Mesendoderm (in vitro differentiated cells): ENCODE data around the gene UNC13A.

Experiments
- DNase-seq: peaks from one replicate; pipeline ENCODE4 v3.0.0; 2013
- H2AK5ac ChIP-seq: 2 replicates; pipeline ENCODE4 v1.6.1; 2013; ENCODE audit warnings: low read length, inconsistent platforms
- H2BK120ac ChIP-seq: 2 replicates; pipeline ENCODE4 v1.6.1; 2013; ENCODE audit warnings: low read depth, mild to moderate bottlenecking, low read length, moderate library complexity, mixed read lengths
- H2BK15ac ChIP-seq: replicated peaks from 2 replicates; pipeline ENCODE4 v1.6.1; 2013; ENCODE audit warnings: low read depth, mild to moderate bottlenecking, moderate library complexity
- H2BK5ac ChIP-seq: 2 replicates; pipeline ENCODE4 v1.6.1; 2013; ENCODE audit warnings: low read length, inconsistent platforms
- H3K18ac ChIP-seq: 2 replicates; pipeline ENCODE4 v1.6.1; 2013; ENCODE audit warnings: mild to moderate bottlenecking, low read length, mixed read lengths
- H3K23ac ChIP-seq: one replicate; pipeline ENCODE4 v1.6.1; 2013; ENCODE audit warnings: low read length
- H3K27ac ChIP-seq: 2 replicates; pipeline ENCODE4 v1.5.1; 2013; ENCODE audit warnings: low read depth, mild to moderate bottlenecking, inconsistent platforms, low read length, moderate library complexity
- H3K27me3 ChIP-seq: 2 replicates; pipeline ENCODE4 v1.6.1; 2013; ENCODE audit warnings: low read length, control low read depth, mild to moderate bottlenecking, inconsistent platforms; ENCODE audit not compliant: insufficient read depth, poor library complexity
- H3K36me3 ChIP-seq: 2 replicates; pipeline ENCODE4 v1.6.1; 2013; ENCODE audit warnings: low read length, inconsistent platforms; ENCODE audit not compliant: control insufficient read depth, insufficient read depth
- H3K4ac ChIP-seq: one replicate; pipeline ENCODE4 v1.6.1; 2013; ENCODE audit warnings: low read depth, mild to moderate bottlenecking, low read length, moderate library complexity
- H3K4me1 ChIP-seq: 2 replicates; pipeline ENCODE4 v1.6.1; 2013; ENCODE audit warnings: low read depth, low read length, inconsistent platforms; ENCODE audit not compliant: control insufficient read depth
- H3K4me2 ChIP-seq: 2 replicates; pipeline ENCODE4 v1.6.1; 2013; ENCODE audit warnings: low read length
- H3K4me3 ChIP-seq: 2 replicates; pipeline ENCODE4 v1.5.1; 2013; ENCODE audit warnings: mild to moderate bottlenecking, low read length
- H3K56ac ChIP-seq: one replicate; pipeline ENCODE4 v1.6.1; 2013; ENCODE audit warnings: low read length
- H3K79me1 ChIP-seq: 2 replicates; pipeline ENCODE4 v1.6.1; 2013; ENCODE audit warnings: low read length, inconsistent platforms
- H3K79me2 ChIP-seq: 2 replicates; pipeline ENCODE4 v1.6.1; 2013; ENCODE audit warnings: mild to moderate bottlenecking, low read length; ENCODE audit not compliant: control insufficient read depth, insufficient read depth
- H3K9ac ChIP-seq: 2 replicates; pipeline ENCODE4 v1.6.1; 2013; ENCODE audit warnings: low read length, inconsistent platforms
- H4K5ac ChIP-seq: one replicate; pipeline ENCODE4 v1.6.1; 2013; ENCODE audit warnings: low read length
- H4K8ac ChIP-seq: one replicate; pipeline ENCODE4 v1.6.1; 2013; ENCODE audit warnings: low read depth, mild to moderate bottlenecking, control low read depth, low read length, moderate library complexity
- WGBS: extraction: QIAGEN DNeasy Blood & Tissue Kit; methylation state at CpG from one replicate; pipeline ENCODE4 v1.1.7; 2013; ENCODE audit warnings: low lambda C conversion rate, missing lambda C conversion rate; ENCODE audit not compliant: insufficient coverage; ENCODE audit errors: extremely low coverage; 5-methylcytosine and 5-hydroxymethylcytosine counted together

UNC13A gene

DNA sequence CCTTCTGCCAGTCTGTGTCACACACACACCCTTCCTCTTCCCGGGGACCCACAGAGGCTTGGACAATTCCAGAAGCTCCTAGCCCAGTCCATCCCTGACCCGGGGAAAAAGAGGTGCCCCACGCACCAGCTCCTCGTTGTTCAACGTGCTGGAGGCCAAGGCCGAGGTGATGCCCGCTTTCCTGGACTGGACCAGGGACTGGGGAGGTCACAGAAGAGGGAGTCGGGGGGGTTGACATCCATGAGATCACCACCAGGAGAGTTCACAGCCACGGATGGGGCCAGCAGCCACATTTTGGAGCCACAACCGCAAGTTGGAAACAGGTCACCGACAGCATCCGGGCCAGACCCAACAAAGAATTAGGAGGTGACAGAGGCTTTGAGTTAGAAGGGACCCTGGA, 39.4 kb downstream of the UNC13A start:
- H3K36me3 ChIP-seq = no peaks in the 10 kb centered on the region
- no peak for DNase-seq
- no peak overlapping the region for H3K27ac ChIP-seq
- no CpG with 5 or more reads among the region's 12 CpGs for WGBS
- no peak overlapping the region for H3K23ac ChIP-seq
- no peaks in the 10 kb centered on the region for H3K27me3 ChIP-seq
- H2BK5ac ChIP-seq = no peak overlapping the region
- no peak overlapping the region for H4K8ac ChIP-seq
- H3K9ac ChIP-seq = no peak overlapping the region
- H2AK5ac ChIP-seq = no peak overlapping the region
- no peak overlapping the region for H3K4ac ChIP-seq
- no peaks in the 10 kb centered on the region for H3K4me1 ChIP-seq
- no peaks in the 10 kb centered on the region for H3K79me2 ChIP-seq
- no peak overlapping the region for H3K4me2 ChIP-seq
- no peak overlapping the region for H3K18ac ChIP-seq
- H3K4me3 ChIP-seq = no peak overlapping the region
- H3K79me1 ChIP-seq = no peaks in the 10 kb centered on the region
- no peak overlapping the region for H4K5ac ChIP-seq
- H2BK120ac ChIP-seq = no peak overlapping the region
- no peak overlapping the region for H3K56ac ChIP-seq
- H2BK15ac ChIP-seq = no peak overlapping the region

DNA sequence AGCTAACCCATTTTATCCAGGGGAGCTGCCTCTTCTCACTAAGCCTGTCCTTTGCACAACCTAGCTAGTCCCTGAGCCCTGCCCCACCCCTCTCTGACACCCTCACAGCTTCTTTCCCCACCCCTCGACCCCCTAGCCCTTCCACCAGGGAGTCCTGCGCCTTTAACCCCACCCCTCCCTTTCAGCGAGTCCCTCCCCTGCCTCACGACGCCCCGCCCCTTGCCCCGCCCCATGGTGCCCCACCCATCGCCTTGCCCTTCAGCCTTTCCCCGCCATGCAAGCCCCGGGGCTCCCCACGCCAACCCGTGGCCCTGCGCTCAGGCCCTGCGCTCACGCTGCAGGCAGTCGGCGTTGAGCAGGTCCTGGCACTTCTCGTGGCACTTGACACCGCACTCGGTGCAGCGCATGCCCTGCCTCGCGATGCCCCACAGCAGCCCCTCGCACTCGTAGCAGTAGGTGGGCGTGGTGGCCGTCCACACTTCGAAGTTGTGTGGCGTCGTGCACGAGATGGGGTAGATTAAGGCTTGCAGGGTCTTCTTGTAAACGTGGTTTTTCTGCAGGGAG, 40.0 kb downstream of the UNC13A start:
- Histone ChIP-seq H2AK5ac (no peak overlapping the region), H3K23ac (no peak overlapping the region), H3K4me2 (no peak overlapping the region), H3K27me3 (no peaks in the 10 kb centered on the region), H3K18ac (no peak overlapping the region), H3K79me1 (no peaks in the 10 kb centered on the region), H3K27ac (no peak overlapping the region), H4K5ac (no peak overlapping the region), H3K4me3 (no peak overlapping the region), H2BK120ac (no peak overlapping the region), H2BK5ac (no peak overlapping the region), H4K8ac (no peak overlapping the region), H3K9ac (no peak overlapping the region), H3K4me1 (no peaks in the 10 kb centered on the region), H3K79me2 (no peaks in the 10 kb centered on the region), H3K36me3 (no peaks in the 10 kb centered on the region), H3K4ac (no peak overlapping the region), H3K56ac (no peak overlapping the region), H2BK15ac (no peak overlapping the region)
- no peak for DNase-seq
- no CpG with 5 or more reads among the region's 32 CpGs for WGBS

DNA sequence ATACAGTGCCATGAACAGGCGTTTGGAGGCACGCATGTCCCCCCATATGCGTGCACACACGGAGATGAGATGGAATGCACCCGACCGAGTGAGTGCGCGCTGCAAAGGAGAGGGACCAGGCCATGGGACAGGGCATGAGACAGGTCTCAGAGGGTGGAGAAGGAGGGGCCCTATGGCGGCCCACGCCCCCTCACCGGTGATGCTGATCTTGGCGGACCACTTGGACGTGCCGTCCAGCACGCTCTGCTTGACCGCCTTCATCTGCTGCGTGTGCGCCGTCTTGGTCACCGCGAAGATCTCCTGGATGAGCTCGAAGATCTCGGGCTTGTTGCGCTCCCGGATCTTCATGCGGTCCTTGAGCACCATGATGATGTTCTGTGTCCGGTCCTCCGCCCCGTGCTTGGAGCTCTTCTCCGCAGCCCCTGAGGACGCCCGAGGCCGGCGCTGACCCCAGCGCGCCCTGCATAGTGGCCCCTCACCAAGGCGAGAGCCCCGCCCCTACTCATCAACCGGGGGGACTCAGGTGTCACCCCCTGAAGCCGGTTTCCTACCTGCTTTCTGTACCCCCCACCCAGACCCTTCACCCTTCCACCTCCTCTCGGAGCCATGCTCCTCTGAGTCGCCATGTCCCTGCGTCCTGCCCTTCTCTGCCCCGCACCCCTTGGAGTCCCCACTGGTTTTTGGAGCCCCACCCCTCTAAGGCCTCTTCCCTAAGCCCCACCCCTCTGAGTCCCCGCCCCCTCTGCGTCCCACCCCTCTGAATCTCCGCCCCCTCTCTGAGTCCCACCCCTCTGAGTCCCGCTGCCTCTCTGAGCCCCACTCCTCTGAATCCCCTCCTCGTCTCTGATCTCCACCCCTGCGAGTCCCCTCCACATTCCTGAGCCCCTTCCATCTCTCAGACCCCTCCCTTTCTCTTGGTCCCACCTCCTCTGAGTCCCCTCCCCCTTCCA, 40.8 kb downstream of the UNC13A start:
- no peaks in the 10 kb centered on the region for H3K79me1 ChIP-seq
- no CpG with 5 or more reads among the region's 50 CpGs for WGBS
- no peak overlapping the region for H3K4ac ChIP-seq
- no peak overlapping the region for H2BK5ac ChIP-seq
- H2BK120ac ChIP-seq = no peak overlapping the region
- H4K8ac ChIP-seq = no peak overlapping the region
- DNase-seq = no peak
- no peak overlapping the region for H3K4me3 ChIP-seq
- H3K23ac ChIP-seq = no peak overlapping the region
- no peaks in the 10 kb centered on the region for H3K4me1 ChIP-seq
- no peak overlapping the region for H3K18ac ChIP-seq
- no peak overlapping the region for H3K27ac ChIP-seq
- H3K36me3 ChIP-seq = no peaks in the 10 kb centered on the region
- H2BK15ac ChIP-seq = no peak overlapping the region
- no peaks in the 10 kb centered on the region for H3K79me2 ChIP-seq
- no peak overlapping the region for H2AK5ac ChIP-seq
- H3K27me3 ChIP-seq = no peaks in the 10 kb centered on the region
- H3K9ac ChIP-seq = no peak overlapping the region
- no peak overlapping the region for H3K56ac ChIP-seq
- no peak overlapping the region for H4K5ac ChIP-seq
- H3K4me2 ChIP-seq = no peak overlapping the region

DNA sequence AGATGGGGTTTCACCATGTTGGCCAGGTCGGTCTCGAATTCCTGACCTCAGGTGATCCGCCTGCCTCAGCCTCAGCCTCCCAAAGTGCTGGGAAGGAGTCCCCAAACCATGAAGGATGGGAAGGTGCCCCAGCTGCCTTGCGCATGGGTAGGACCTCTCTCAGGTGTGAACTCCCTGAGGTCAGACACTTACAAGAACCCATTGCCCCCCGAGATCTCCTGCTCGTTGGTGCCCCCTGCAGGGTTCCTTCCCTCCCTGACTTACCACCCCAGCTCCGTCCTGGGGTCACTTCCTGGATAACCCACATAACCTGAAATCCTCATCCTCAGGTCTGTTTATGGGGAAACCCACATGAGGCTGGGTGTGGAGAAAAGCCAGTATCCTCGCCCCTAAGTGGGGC, 41.7 kb downstream of the UNC13A start:
- H3K79me2 ChIP-seq = no peaks in the 10 kb centered on the region
- no peak overlapping the region for H3K4me2 ChIP-seq
- H3K56ac ChIP-seq = no peak overlapping the region
- H3K36me3 ChIP-seq = no peaks in the 10 kb centered on the region
- no peak overlapping the region for H3K4ac ChIP-seq
- H3K4me3 ChIP-seq = no peak overlapping the region
- H4K8ac ChIP-seq = no peak overlapping the region
- no peak overlapping the region for H2BK15ac ChIP-seq
- no peaks in the 10 kb centered on the region for H3K79me1 ChIP-seq
- no peak overlapping the region for H2BK120ac ChIP-seq
- H2AK5ac ChIP-seq = no peak overlapping the region
- no peak overlapping the region for H3K23ac ChIP-seq
- H3K18ac ChIP-seq = no peak overlapping the region
- no peak overlapping the region for H2BK5ac ChIP-seq
- no peak overlapping the region for H3K9ac ChIP-seq
- no peaks in the 10 kb centered on the region for H3K27me3 ChIP-seq
- peak; percentile 13 for DNase-seq
- no peak overlapping the region for H3K27ac ChIP-seq
- no peaks in the 10 kb centered on the region for H3K4me1 ChIP-seq
- H4K5ac ChIP-seq = no peak overlapping the region
- WGBS = no CpG with 5 or more reads among the region's 8 CpGs

- Histone ChIP-seq H4K8ac (no peak overlapping the region), H3K56ac (no peak overlapping the region), H2BK15ac (no peak overlapping the region), H3K4me1 (no peaks in the 10 kb centered on the region), H3K4ac (no peak overlapping the region), H3K18ac (no peak overlapping the region), H3K23ac (no peak overlapping the region), H4K5ac (no peak overlapping the region), H3K4me2 (no peak overlapping the region), H3K79me1 (no peaks in the 10 kb centered on the region), H3K27me3 (no peaks in the 10 kb centered on the region), H2AK5ac (no peak overlapping the region), H3K79me2 (no peaks in the 10 kb centered on the region), H2BK5ac (no peak overlapping the region), H3K27ac (no peak overlapping the region), H2BK120ac (no peak overlapping the region), H3K9ac (no peak overlapping the region), H3K4me3 (no peak overlapping the region), H3K36me3 (no peaks in the 10 kb centered on the region)
- no peak for DNase-seq
- no CpG with 5 or more reads among the region's 20 CpGs for WGBS
Measured at GRCh38 chr19:17645339-17645963, 42.7 kb downstream of the UNC13A start.
